NCI-H524 treated with DMSO at 0.1 percent for 48 hours (cell line): ENCODE data around the gene ZMIZ1.

ENCODE experiments used
- DNase-seq: peaks from one replicate; lab custom pipeline; 2025; lab: John Stamatoyannopoulos, UW

Gene ZMIZ1

GRCh38 chr10:79139124-79139835 lies 70.5 kb downstream of the ZMIZ1 start:
- DNase-seq = no peak

GRCh38 chr10:79140085-79140793 lies 71.5 kb downstream of the ZMIZ1 start:
- no peak for DNase-seq

GRCh38 chr10:79140855-79141254 lies 72.1 kb downstream of the ZMIZ1 start:
- no peak for DNase-seq

GRCh38 chr10:79142064-79142491 lies 73.3 kb downstream of the ZMIZ1 start:
- DNase-seq = no peak

GRCh38 chr10:79142522-79143309 lies 74.0 kb downstream of the ZMIZ1 start:
- no peak for DNase-seq

DNA sequence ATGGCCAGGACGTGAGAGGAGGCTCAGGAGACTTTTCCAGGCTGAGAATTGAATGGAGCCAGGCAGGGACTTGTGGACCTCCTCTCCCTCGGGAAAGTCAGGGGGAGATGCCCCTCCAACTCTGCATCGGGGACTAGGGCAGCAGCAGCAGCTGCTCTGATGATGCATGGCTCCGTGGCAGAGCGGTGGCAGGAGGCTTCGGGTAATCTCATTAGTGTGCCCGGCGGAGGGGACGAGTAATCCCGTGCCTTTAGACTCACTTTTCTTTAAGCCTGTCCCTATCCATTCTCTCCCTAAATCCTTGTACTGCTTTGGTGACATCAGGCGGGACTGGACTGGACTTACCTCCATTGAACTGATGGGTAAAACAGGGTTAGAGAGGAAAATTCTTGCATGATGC lies 75.1 kb downstream of the ZMIZ1 start:
- peak; percentile 39 for DNase-seq

GRCh38 chr10:79144351-79145173 lies 75.8 kb downstream of the ZMIZ1 start:
- no peak for DNase-seq

- DNase-seq = no peak
These were observed 76.4 kb downstream of the ZMIZ1 start for GRCh38 chr10:79145174-79145483.

GRCh38 chr10:79145517-79146470 lies 77.0 kb downstream of the ZMIZ1 start:
- DNase-seq = no peak

DNA sequence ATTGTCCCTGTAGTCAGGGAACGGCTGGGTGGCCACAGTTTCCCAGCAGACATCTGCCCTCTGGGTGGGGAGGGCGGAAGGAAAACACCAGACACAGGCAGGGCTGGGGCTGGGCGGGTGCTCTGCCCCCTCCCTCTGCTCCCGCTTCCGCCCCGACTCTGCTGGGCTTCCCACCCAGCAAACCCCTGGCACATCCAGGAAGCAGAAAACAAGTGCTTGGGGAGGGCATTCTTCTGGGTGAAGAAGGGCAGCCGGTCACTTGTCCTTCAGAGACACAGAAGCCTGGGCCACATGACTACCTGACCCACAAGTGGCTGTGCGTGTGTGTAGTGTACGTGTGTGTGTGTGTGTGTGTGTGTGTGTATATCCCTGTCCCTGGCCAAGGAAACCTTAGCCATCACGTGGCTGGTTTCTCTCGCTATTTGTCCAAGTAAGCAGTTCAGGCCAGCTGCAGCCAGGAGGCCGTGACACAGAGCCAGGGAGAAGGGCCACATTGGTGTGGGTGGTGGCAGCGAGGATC lies 77.9 kb downstream of the ZMIZ1 start:
- DNase-seq = no peak

GRCh38 chr10:79147306-79147705 lies 78.5 kb downstream of the ZMIZ1 start:
- DNase-seq = no peak

- no peak for DNase-seq
These were observed 79.2 kb downstream of the ZMIZ1 start for GRCh38 chr10:79147796-79148451.

- DNase-seq = peak; percentile 16
These were observed 79.9 kb downstream of the ZMIZ1 start for GRCh38 chr10:79148452-79149344.

- no peak for DNase-seq
These were observed 80.5 kb downstream of the ZMIZ1 start for GRCh38 chr10:79149345-79149661.

DNA sequence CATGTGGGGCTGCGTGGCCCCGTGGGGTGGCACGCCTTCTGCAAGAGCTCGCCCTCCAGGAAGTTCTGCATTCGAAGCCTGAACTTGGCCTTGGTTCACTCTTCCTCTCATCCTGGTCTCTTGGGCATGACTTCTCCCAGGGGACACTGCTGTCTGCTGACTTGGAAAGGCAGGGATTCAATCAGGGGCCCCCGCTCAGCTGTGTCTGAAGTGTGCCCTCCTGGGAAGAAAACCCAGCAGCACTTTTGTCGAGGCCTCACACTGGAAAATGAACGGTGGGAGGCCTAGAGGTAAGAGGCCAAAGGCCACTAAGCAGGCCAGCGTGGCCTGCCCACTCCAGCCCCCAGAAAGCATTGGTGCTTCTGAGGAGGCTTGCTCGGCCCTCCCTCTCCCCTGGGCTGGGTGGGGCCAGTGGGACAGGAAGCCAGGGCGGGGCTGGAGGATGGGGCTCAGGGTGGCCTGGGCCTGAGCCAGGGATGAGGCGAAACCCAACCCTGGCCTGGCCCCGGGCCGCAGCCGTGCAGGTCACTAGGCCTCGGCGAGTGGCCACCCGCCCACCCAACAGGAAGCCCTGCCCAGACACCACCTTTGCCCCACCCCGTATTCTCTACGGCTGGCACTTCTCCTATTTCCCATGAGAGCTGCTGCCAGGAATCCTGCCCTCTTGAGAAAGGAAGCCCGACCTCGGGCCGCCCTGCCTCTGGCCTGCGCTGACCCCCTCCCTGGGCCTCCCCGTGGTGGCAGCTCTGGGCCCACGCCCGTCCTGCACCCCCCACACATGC lies 81.1 kb downstream of the ZMIZ1 start:
- DNase-seq = no peak

DNA sequence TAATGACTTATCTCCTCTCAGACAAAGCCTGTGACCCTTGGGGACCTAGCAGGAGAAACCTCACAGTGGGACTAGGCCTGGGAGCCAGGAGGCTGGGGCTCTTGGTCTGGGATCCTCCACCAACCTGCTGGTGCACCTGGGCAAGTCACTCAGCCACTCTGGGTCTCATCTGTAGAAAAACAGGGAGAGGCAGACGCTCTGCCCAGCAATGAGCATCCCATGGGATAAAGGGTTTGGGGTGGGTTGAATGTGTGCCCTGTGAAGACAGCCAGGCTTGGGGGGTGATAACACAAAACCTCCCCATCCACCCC lies 81.6 kb downstream of the ZMIZ1 start:
- DNase-seq = no peak

GRCh38 chr10:79152423-79152817 lies 83.7 kb downstream of the ZMIZ1 start:
- DNase-seq = no peak

- no peak for DNase-seq
These were observed 85.0 kb downstream of the ZMIZ1 start for GRCh38 chr10:79153745-79154144.
